ENCODE results near the gene NCKAP5.

NCKAP5 gene

GRCh38 chr2:133581010-133581760 lies 12.9 kb upstream of the NCKAP5 start:
- TF ChIP-seq, protein P1, sequence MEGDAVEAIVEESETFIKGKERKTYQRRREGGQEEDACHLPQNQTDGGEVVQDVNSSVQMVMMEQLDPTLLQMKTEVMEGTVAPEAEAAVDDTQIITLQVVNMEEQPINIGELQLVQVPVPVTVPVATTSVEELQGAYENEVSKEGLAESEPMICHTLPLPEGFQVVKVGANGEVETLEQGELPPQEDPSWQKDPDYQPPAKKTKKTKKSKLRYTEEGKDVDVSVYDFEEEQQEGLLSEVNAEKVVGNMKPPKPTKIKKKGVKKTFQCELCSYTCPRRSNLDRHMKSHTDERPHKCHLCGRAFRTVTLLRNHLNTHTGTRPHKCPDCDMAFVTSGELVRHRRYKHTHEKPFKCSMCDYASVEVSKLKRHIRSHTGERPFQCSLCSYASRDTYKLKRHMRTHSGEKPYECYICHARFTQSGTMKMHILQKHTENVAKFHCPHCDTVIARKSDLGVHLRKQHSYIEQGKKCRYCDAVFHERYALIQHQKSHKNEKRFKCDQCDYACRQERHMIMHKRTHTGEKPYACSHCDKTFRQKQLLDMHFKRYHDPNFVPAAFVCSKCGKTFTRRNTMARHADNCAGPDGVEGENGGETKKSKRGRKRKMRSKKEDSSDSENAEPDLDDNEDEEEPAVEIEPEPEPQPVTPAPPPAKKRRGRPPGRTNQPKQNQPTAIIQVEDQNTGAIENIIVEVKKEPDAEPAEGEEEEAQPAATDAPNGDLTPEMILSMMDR (IDR thresholded peaks at IDR 0.05; ENCODE audit: extremely low read depth, insufficient read depth, missing control alignments): no peak
- in situ Hi-C loops (cut with MboI; ENCODE audit: low pct_unique_long_range_greater_than_20kb, low sequenced_read_pairs, unreplicated experiment): no loop called here
- no peak for DNase-seq (ENCODE audit: low spot score)

DNA sequence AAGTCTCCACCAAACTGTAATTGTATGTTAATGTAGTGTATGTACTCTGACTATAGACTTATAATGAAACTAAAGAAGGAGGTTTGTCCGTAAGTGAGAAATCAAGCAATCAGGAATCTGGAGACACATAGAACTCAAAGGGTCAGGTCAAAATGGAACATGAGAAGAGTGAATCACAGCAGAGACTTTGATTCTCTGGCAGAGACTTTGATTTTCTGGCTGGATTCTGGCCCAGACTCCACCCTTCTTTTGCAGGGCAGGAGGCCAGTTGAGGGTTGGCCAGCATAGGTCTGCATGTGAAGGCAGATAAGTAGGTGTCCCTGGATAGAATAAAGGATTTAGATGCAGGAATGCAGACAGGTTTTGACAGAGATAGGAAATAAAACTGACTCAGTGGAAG lies 11.0 kb upstream of the NCKAP5 start:
- in situ Hi-C loops (cut with MboI; ENCODE audit: low pct_unique_long_range_greater_than_20kb, low sequenced_read_pairs, unreplicated experiment): no loop called here
- no peak for DNase-seq (ENCODE audit: low spot score)
- TF ChIP-seq, protein P1 (IDR thresholded peaks at IDR 0.05; ENCODE audit: extremely low read depth, insufficient read depth, missing control alignments): no peak

DNA sequence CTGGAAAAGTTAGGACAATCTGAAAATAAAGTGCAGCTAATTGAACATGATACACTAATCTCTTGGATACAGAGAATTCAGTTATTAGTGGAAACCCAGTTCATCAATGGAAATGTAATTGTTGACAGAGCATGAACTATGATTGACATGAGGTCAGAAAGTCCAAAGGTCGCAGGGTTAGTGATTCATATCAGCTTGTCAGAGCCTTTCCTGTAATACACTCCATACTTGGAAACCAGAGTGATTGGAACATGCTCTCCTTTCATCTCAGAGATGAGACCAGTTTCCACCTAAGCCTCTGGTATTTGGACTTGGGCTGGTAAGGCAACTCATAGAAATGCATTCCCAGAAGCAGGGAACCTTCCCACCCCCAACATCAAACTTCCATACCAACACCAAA lies 8.5 kb upstream of the NCKAP5 start:
- in situ Hi-C loops (cut with MboI; ENCODE audit: low pct_unique_long_range_greater_than_20kb, low sequenced_read_pairs, unreplicated experiment): no loop called here
- TF ChIP-seq, protein P1 (IDR thresholded peaks at IDR 0.05; ENCODE audit: extremely low read depth, insufficient read depth, missing control alignments): no peak

DNA sequence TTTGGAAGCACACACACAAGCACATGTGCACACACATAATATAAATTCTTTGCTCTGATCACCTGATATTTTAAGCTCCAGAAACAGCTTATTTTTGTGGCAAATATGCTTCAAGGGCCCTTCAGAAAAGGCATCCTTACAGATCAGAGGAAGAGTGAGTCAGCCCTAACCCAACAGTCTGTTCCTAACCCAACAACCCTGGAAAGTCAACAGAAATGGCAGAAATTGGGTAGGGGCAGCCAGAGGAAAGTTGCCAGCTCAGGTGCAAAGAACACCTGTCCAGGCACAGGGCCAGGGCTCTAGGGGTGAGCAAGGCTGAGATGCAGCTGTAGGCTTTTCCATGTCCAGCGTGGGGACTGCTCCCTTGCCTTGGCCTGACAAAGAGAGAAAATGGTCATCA lies 6.4 kb upstream of the NCKAP5 start:
- in situ Hi-C loops (cut with MboI; ENCODE audit: low pct_unique_long_range_greater_than_20kb, low sequenced_read_pairs, unreplicated experiment): no loop called here
- TF ChIP-seq, protein P1 (IDR thresholded peaks at IDR 0.05; ENCODE audit: extremely low read depth, insufficient read depth, missing control alignments): no peak

More for the DNA sequence above, 8.5 kb upstream of the NCKAP5 start:
- no peak for DNase-seq (ENCODE audit: low spot score)

DNA sequence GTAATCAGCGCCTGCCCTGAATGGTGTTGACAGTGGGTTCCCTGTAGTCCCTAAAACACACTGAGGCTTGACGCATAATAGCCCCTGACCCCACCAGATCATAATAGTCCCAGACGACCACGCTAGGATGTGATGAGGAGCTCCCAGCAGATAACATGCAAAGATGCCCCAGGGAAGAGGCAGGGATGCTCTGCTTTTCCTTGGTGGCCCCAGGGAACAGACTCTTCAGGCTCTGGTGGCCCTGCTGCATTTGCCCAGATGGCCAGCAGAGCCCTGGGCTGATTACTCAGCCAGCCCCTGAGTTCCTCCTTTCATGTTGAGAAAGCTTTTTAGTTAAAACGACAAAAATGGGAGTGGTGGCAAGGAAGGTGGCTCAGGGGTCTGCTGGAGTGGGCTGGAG lies 5.9 kb upstream of the NCKAP5 start:
- in situ Hi-C loops (cut with MboI; ENCODE audit: low pct_unique_long_range_greater_than_20kb, low sequenced_read_pairs, unreplicated experiment): no loop called here
- DNase-seq (ENCODE audit: low spot score): no peak
- TF ChIP-seq, protein P1 (IDR thresholded peaks at IDR 0.05; ENCODE audit: extremely low read depth, insufficient read depth, missing control alignments): no peak

More for the DNA sequence above, 6.4 kb upstream of the NCKAP5 start:
- no peak for DNase-seq (ENCODE audit: low spot score)

GRCh38 chr2:133573491-133574162 lies 5.4 kb upstream of the NCKAP5 start:
- in situ Hi-C loops (cut with MboI; ENCODE audit: low pct_unique_long_range_greater_than_20kb, low sequenced_read_pairs, unreplicated experiment): no loop called here
- TF ChIP-seq, protein P1 (IDR thresholded peaks at IDR 0.05; ENCODE audit: extremely low read depth, insufficient read depth, missing control alignments): no peak

More at GRCh38 chr2:133573491-133574162, 5.4 kb upstream of the NCKAP5 start:
- DNase-seq (ENCODE audit: low spot score): no peak
